ENCODE measurements around the gene RGL1. TPM values are rescaled to one million over a fixed set of nuclear protein-coding genes. Genes with fewer than 3 reads are reported as not detected.
"Not testable (repeated sequence)": the region's sequence is repeated elsewhere in the genome, so short reads cannot be mapped to it uniquely, and the experiment has no call there.

RGL1 gene
- total and polyA plus RNA-seq, 2 experiments from 2014 or later: 17.9 to 30.7 TPM

DNA sequence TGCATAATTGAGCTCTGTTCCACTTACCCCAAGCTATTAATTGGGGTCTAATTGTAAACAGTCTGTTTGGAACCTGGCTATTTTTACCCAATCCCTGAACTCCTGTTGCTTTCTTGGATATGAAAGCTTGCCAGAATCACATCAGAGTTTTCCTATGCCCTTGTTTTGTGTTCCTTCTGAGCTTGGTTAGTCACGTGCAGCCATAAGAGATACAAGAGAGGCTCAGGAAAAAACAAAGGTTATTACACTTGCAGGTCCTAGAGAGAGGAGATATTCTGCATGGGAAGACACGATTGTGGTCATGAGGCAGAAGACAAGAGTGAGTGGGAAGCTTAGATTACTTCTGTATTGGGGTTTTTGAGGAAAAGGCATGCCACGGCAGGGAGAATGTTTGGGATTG lies 46.0 kb upstream of the RGL1 start:
- no peak for TF ChIP-seq EZH2phosphoT487 (IDR thresholded peaks at IDR 0.05; ENCODE audit: low read depth, severe bottlenecking, unreplicated experiment)
- TF ChIP-seq, protein P1, sequence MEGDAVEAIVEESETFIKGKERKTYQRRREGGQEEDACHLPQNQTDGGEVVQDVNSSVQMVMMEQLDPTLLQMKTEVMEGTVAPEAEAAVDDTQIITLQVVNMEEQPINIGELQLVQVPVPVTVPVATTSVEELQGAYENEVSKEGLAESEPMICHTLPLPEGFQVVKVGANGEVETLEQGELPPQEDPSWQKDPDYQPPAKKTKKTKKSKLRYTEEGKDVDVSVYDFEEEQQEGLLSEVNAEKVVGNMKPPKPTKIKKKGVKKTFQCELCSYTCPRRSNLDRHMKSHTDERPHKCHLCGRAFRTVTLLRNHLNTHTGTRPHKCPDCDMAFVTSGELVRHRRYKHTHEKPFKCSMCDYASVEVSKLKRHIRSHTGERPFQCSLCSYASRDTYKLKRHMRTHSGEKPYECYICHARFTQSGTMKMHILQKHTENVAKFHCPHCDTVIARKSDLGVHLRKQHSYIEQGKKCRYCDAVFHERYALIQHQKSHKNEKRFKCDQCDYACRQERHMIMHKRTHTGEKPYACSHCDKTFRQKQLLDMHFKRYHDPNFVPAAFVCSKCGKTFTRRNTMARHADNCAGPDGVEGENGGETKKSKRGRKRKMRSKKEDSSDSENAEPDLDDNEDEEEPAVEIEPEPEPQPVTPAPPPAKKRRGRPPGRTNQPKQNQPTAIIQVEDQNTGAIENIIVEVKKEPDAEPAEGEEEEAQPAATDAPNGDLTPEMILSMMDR (IDR thresholded peaks at IDR 0.05; ENCODE audit: poor library complexity): no peak
- no peak for TF ChIP-seq EZH2 (IDR thresholded peaks at IDR 0.05; ENCODE audit: borderline replicate concordance)
- Histone ChIP-seq H3K27ac (no peak overlapping the region), H3K79me2 (no peaks in the 10 kb centered on the region), H3K9me2 (replicated peaks; ENCODE audit: insufficient read depth) (no peaks in the 10 kb centered on the region), H3K27me3 (no peaks in the 10 kb centered on the region), H3K4me2 (no peak overlapping the region), H3K4me3 (no peak overlapping the region), H2AFZ (no peak overlapping the region), H3K4me1 (ENCODE audit: insufficient read depth) (no peaks in the 10 kb centered on the region), H4K20me1 (ENCODE audit: insufficient read depth, poor library complexity, severe bottlenecking) (no peaks in the 10 kb centered on the region), H3K36me3 (replicated peaks; ENCODE audit: insufficient read depth, low read depth) (no peaks in the 10 kb centered on the region), H3K9me3 (ENCODE audit: low read depth) (peaks cover 10% of the 10 kb centered on the region)
- DNase-seq (ENCODE audit: low spot score): no peak
- 59% methylated on average over 3 of the region's 3 CpGs for WGBS (ENCODE audit: low lambda C conversion rate, missing lambda C conversion rate)

DNA sequence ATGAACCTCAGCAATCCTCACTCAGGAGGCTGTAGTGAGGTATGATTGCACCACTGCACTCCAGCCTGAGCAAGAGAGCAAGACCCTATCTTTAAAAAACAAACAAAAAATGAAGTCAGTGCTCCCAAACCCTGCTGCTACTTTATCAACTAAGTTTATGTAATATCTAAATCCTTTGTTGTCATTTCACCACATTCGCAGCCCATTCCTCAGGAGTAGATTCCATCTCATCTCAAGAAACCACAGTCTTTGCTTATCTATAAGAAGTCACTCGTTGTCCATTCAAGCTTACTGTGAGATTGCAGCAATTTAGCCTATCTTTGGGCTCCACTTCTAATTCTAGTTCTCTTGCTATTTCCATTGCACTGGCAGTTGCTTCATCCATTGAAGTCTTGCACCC lies 44.3 kb upstream of the RGL1 start:
- H3K4me1 ChIP-seq (ENCODE audit: insufficient read depth): no peaks in the 10 kb centered on the region
- H3K4me3 ChIP-seq: no peak overlapping the region
- no peak overlapping the region for H3K4me2 ChIP-seq
- H3K27me3 ChIP-seq: no peaks in the 10 kb centered on the region
- no peaks in the 10 kb centered on the region for H3K79me2 ChIP-seq
- no peaks in the 10 kb centered on the region for H3K9me2 ChIP-seq (replicated peaks; ENCODE audit: insufficient read depth)
- WGBS (ENCODE audit: low lambda C conversion rate, missing lambda C conversion rate): 43% methylated on average over 2 of the region's 2 CpGs
- H3K27ac ChIP-seq: no peak overlapping the region
- no peaks in the 10 kb centered on the region for H4K20me1 ChIP-seq (ENCODE audit: insufficient read depth, poor library complexity, severe bottlenecking)
- no peaks in the 10 kb centered on the region for H3K36me3 ChIP-seq (replicated peaks; ENCODE audit: insufficient read depth, low read depth)
- no peak for TF ChIP-seq EZH2 (IDR thresholded peaks at IDR 0.05; ENCODE audit: borderline replicate concordance)
- TF ChIP-seq EZH2phosphoT487 (IDR thresholded peaks at IDR 0.05; ENCODE audit: low read depth, severe bottlenecking, unreplicated experiment): no peak
- TF ChIP-seq, protein P1 (IDR thresholded peaks at IDR 0.05; ENCODE audit: poor library complexity): no peak
- DNase-seq (ENCODE audit: low spot score): no peak
- no peak overlapping the region for H2AFZ ChIP-seq
- H3K9me3 ChIP-seq (ENCODE audit: low read depth): peaks cover 10% of the 10 kb centered on the region

DNA sequence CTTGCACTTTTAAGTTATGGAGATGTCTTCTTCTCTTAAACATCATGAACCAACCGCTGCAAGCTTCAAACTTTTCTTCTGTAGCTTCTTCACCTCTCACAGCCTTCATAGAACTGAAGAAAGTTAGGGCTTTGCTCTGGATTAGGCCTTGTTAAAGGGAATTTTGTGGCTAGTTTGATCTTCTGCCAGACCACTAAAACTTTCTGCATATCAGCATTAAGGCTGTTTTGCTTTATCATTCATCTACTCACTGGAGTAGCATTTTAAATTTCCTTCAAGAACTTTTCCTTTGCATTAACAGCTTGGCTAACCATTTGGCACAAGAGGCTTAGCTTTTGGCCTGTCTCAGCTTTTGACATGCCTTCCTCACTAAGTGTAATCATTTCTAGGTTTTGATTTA lies 43.0 kb upstream of the RGL1 start:
- WGBS (ENCODE audit: low lambda C conversion rate, missing lambda C conversion rate): 79% methylated on average over 1 of the region's 1 CpG
- Histone ChIP-seq H3K27ac (no peak overlapping the region), H3K4me3 (no peak overlapping the region), H4K20me1 (ENCODE audit: insufficient read depth, poor library complexity, severe bottlenecking) (no peaks in the 10 kb centered on the region), H3K36me3 (replicated peaks; ENCODE audit: insufficient read depth, low read depth) (no peaks in the 10 kb centered on the region), H3K4me1 (ENCODE audit: insufficient read depth) (no peaks in the 10 kb centered on the region), H3K27me3 (no peaks in the 10 kb centered on the region), H2AFZ (no peak overlapping the region), H3K9me3 (ENCODE audit: low read depth) (peaks cover 10% of the 10 kb centered on the region), H3K9me2 (replicated peaks; ENCODE audit: insufficient read depth) (no peaks in the 10 kb centered on the region), H3K4me2 (no peak overlapping the region), H3K79me2 (no peaks in the 10 kb centered on the region)
- no peak for DNase-seq (ENCODE audit: low spot score)
- TF ChIP-seq, protein P1 (IDR thresholded peaks at IDR 0.05; ENCODE audit: poor library complexity): no peak

DNA sequence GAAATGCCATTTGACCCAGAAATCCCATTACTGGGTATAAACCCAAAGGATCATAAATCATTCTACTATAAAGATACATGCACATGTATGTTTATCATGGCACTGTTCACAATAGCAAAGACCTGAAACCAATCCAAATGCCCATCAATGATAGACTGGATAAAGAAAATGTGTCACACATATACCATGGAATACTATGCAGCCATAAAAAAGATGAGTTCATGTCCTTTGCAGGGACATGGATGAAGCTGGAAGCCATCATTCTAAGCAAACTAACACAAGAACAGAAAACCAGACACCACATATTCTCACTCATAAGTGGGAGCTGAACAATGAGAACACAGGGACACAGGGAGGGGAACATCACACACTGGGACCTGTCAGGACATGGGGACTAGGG lies 42.1 kb upstream of the RGL1 start:
- not testable (repeated sequence) for H3K9me2 ChIP-seq (replicated peaks; ENCODE audit: insufficient read depth); H3K4me1 ChIP-seq (ENCODE audit: insufficient read depth); H2AFZ ChIP-seq; H3K9me3 ChIP-seq (ENCODE audit: low read depth); H3K4me3 ChIP-seq; H3K36me3 ChIP-seq (replicated peaks; ENCODE audit: insufficient read depth, low read depth); DNase-seq (ENCODE audit: low spot score); H4K20me1 ChIP-seq (ENCODE audit: insufficient read depth, poor library complexity, severe bottlenecking); H3K27ac ChIP-seq; H3K4me2 ChIP-seq; H3K79me2 ChIP-seq; H3K27me3 ChIP-seq
